ENCODE measurements around the gene STMN3. TPM values are rescaled to one million over a fixed set of nuclear protein-coding genes. Genes with fewer than 3 reads are reported as not detected.

STMN3 gene
- total and polyA plus RNA-seq, 8 donors, result 12.6 to 47.0 (median 34.4) TPM

GRCh38 chr20:63628246-63628975, 24.8 kb downstream of the STMN3 start:
- peak overlapping the region; percentile 59 to 97 for H3K27ac ChIP-seq
- H3K4me3 ChIP-seq, result peak overlapping the region; percentile 72 to 93
- no peak for TF ChIP-seq CTCF (IDR thresholded peaks at IDR 0.05)
- no peaks in the 10 kb centered on the region for H3K9me3 ChIP-seq
- H3K4me1 ChIP-seq, result peaks cover 7 to 32% of the 10 kb centered on the region in 2 donors
- ATAC-seq (peak; percentile 70), DNase-seq (peak in 3 of 4 donors; percentile 55 to 83 (median 60))
- no peaks in the 10 kb centered on the region for H3K36me3 ChIP-seq
- intact Hi-C loops (cut with DNase I), result no loop called here
- H3K27me3 ChIP-seq, result no peaks in the 10 kb centered on the region

GRCh38 chr20:63627751-63628245, 25.4 kb downstream of the STMN3 start:
- Histone ChIP-seq H3K9me3 (no peaks in the 10 kb centered on the region), H3K27me3 (no peaks in the 10 kb centered on the region), H3K36me3 (peaks cover 0 to 2% of the 10 kb centered on the region in 2 donors), H3K27ac (peak overlapping the region; percentile 90 to 97), H3K4me1 (peaks cover 7 to 32% of the 10 kb centered on the region in 2 donors), H3K4me3 (peak overlapping the region; percentile 72 to 93)
- DNase-seq, result peak in 1 of 4 donors; percentile 84
- peak; percentile 25 for ATAC-seq
- intact Hi-C loops (cut with DNase I), result no loop called here
- no peak for TF ChIP-seq CTCF (IDR thresholded peaks at IDR 0.05)

GRCh38 chr20:63627129-63627750, 26.0 kb downstream of the STMN3 start:
- H3K4me3 ChIP-seq, result peak overlapping the region; percentile 72 to 93
- H3K9me3 ChIP-seq, result no peaks in the 10 kb centered on the region
- peak; percentile 92 for ATAC-seq
- no peaks in the 10 kb centered on the region for H3K27me3 ChIP-seq
- DNase-seq, result peak; percentile 93 to 98 (median 96)
- H3K27ac ChIP-seq, result peak overlapping the region; percentile 90 to 97
- TF ChIP-seq CTCF (IDR thresholded peaks at IDR 0.05), result no peak
- intact Hi-C loops (cut with DNase I), result no loop called here
- H3K36me3 ChIP-seq, result peaks cover 0 to 4% of the 10 kb centered on the region in 2 donors
- peaks cover 7 to 32% of the 10 kb centered on the region in 2 donors for H3K4me1 ChIP-seq

GRCh38 chr20:63626424-63627128, 26.6 kb downstream of the STMN3 start, which contains the start of gene GMEB2:
TSS of gene GMEB2 (minus strand) at chr20:63627101. CDS start at chr20:63619397, 7,704 bp downstream.
- TF ChIP-seq CTCF (IDR thresholded peaks at IDR 0.05), result no peak
- H3K27ac ChIP-seq, result peak within 1 kb of the TSS; percentile 90 to 97
- peaks cover 7 to 32% of the 10 kb centered on the region in 2 donors for H3K4me1 ChIP-seq
- DNase-seq, result peak; percentile 62 to 92 (median 75)
- H3K4me3 ChIP-seq, result peak within 1 kb of the TSS; percentile 72 to 93
- intact Hi-C loops (cut with DNase I), result no loop called here
- peaks cover 0 to 4% of the 10 kb centered on the region in 2 donors for H3K36me3 ChIP-seq
- peak; percentile 39 for ATAC-seq
- H3K27me3 ChIP-seq, result no peaks in the 10 kb centered on the region
- H3K9me3 ChIP-seq, result no peaks in the 10 kb centered on the region

Data from left lung (tissue), 10 donors.